Spinal cord (tissue), 10 donors: Measurements from ENCODE around the gene AGO3. TPM values are rescaled to one million over a fixed set of nuclear protein-coding genes. Genes with fewer than 3 reads are reported as not detected.
A peak's percentile ranks its signal among the peaks of the same experiment; 100 is the strongest.

Experiments
- DNase-seq, 6 donors: peaks; one replicate each; pipeline versions ENCODE4 v3.0.0 to v3.0.0-alpha.2; 2013 to 2015; ENCODE audit warnings: low spot score in 6 of 6, low read depth in 4 of 6
- H3K27ac ChIP-seq: one replicate; pipeline ENCODE4 v1.5.1; 2013; ENCODE audit warnings: low read depth, low read length, control low read depth
- H3K27me3 ChIP-seq: one replicate; pipeline ENCODE4 v1.6.1; 2013; ENCODE audit warnings: low read length; ENCODE audit not compliant: control insufficient read depth, insufficient read depth
- H3K36me3 ChIP-seq: one replicate; pipeline ENCODE4 v1.6.1; 2013; ENCODE audit warnings: low read length; ENCODE audit not compliant: control insufficient read depth, insufficient read depth
- H3K4me1 ChIP-seq: one replicate; pipeline ENCODE4 v1.6.1; 2013; ENCODE audit warnings: low read length; ENCODE audit not compliant: control insufficient read depth, insufficient read depth
- H3K4me3 ChIP-seq: one replicate; pipeline ENCODE4 v1.5.1; 2013; ENCODE audit warnings: low read depth, low read length, control low read depth
- H3K9me3 ChIP-seq: one replicate; pipeline ENCODE4 v1.6.1; 2013; ENCODE audit warnings: low read length; ENCODE audit not compliant: control insufficient read depth, insufficient read depth
- WGBS: methylation state at CpG from one replicate; pipeline ENCODE4 v1.1.5; 2013; ENCODE audit warnings: missing lambda C conversion rate; ENCODE audit not compliant: insufficient coverage; 5-methylcytosine and 5-hydroxymethylcytosine counted together
- polyA plus RNA-seq, 2 donors: library from polyadenylated mRNA; unstranded; fragments of 120-200 nt; gene quantifications; one replicate each; pipeline ENCODE4 v1.2.1, GENCODE V29; 2013; ENCODE audit not compliant: insufficient read length in 2 of 2
- total RNA-seq, 2 donors: library from RNA; depleted of rRNA in 1 of 2; stranded (reverse); fragments of 120-200 nt in 1 of 2; fragments of >200 nt in 1 of 2; gene quantifications; one replicate each; pipeline versions ENCODE4 v1.2.3 to v1.2.4, GENCODE V29; 2013 to 2014
- donor health status: healthy.

The AGO3 gene
- total and polyA plus RNA-seq, 4 donors, result 11.5 to 33.7 (median 24.3) TPM

DNA sequence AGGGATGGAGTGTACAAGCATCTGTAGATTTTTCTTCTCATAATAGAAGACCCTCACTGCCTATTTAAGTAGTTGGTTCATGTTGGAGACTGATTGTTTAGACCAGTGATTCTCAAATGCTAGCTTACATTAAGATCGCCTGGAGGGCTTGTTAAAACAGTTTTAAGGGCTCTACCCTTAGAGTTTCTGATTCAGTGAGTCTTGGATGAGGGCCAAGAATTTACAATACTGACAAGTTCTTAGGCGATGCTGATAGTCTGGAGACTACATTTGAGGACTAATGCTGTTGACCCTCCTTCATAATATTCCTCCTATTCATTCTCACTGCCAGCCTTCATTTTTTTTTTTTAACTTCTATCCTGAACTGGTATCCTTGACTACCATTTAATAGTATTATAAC is 15.2 kb upstream of the AGO3 start:
- no peaks in the 10 kb centered on the region for H3K27me3 ChIP-seq
- H3K27ac ChIP-seq, result no peak overlapping the region
- 17% methylated on average over 1 of the region's 2 CpGs for WGBS
- no peak overlapping the region for H3K4me3 ChIP-seq
- peak in 2 of 6 donors; percentile 6 to 33 for DNase-seq
- H3K36me3 ChIP-seq, result peaks cover 78% of the 10 kb centered on the region
- H3K9me3 ChIP-seq, result no peaks in the 10 kb centered on the region
- H3K4me1 ChIP-seq, result no peaks in the 10 kb centered on the region

DNA sequence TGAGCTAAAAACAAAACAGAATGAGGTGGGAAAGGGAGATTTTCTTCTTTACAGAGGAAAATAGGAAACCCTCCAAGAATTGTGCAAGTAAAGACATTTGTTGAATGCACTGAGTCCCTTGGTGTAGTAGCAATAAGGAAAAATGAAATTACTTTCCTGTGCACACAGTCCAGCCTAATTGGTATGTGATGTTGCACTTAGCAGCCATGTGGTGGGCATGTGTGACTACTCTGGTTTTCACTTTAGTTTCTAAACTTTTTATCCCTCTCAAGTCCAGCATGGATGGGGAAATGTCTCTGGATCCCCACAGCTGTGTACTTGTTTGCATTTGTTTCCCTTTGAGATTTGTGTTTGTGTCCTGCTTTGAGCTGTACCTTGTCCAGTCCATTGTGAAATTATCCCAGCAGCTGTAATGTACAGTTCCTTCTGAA is 7.1 kb upstream of the AGO3 start:
- Histone ChIP-seq H3K4me3 (no peak overlapping the region), H3K9me3 (no peaks in the 10 kb centered on the region), H3K36me3 (peaks cover 39% of the 10 kb centered on the region), H3K27ac (no peak overlapping the region), H3K4me1 (no peaks in the 10 kb centered on the region), H3K27me3 (no peaks in the 10 kb centered on the region)
- DNase-seq, result no peak

DNA sequence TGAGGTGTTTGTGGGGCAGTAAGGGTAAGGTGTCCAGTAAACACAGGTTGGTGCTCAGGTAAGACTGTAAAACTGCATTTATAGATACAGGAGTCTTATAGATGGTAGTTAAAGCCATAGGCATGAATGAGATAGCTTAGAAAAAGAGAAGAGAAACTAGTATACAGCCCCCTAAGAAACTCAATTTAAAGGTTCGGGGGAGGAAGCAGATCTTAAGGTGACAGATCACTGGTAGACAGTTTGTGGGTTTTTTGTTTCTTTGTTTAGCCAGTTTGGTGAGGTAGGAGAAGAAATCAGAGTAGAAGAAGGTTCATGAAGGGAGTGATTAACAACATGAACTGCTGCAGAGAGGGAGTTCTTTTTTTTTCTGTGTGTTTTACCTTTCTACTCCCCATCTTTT is 6.1 kb upstream of the AGO3 start:
- H3K27ac ChIP-seq, result no peak overlapping the region
- no peaks in the 10 kb centered on the region for H3K4me1 ChIP-seq
- no peaks in the 10 kb centered on the region for H3K9me3 ChIP-seq
- H3K36me3 ChIP-seq, result peaks cover 28% of the 10 kb centered on the region
- DNase-seq, result no peak
- whole genome bisulfite sequencing, result 100% methylated on average over 1 of the region's 1 CpG
- no peak overlapping the region for H3K4me3 ChIP-seq
- H3K27me3 ChIP-seq, result no peaks in the 10 kb centered on the region

DNA sequence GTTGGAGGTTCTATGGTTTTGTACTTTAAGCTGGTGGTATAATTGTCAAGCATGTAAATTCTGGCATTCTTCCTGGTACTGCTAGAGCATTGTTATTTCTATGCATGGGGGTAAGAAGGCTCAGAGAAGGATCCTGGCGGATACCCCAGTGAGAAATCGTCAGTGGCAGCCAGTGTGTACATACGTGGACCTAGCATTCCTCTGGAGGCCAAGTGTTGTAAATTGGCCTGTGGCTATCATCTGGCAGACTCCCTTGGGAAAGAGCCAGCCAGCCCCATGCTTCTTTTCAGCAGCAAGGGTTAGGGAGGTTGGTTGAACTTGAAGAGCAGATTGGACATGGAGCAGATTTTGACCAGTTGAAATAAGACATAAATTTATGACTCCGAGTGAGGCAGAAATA is 5.2 kb upstream of the AGO3 start:
- Histone ChIP-seq H3K4me3 (no peak overlapping the region), H3K27me3 (no peaks in the 10 kb centered on the region), H3K4me1 (peaks cover 4% of the 10 kb centered on the region), H3K9me3 (no peaks in the 10 kb centered on the region), H3K27ac (no peak overlapping the region), H3K36me3 (peaks cover 20% of the 10 kb centered on the region)
- no peak for DNase-seq
- WGBS, result 56% methylated on average over 4 of the region's 4 CpGs

DNA sequence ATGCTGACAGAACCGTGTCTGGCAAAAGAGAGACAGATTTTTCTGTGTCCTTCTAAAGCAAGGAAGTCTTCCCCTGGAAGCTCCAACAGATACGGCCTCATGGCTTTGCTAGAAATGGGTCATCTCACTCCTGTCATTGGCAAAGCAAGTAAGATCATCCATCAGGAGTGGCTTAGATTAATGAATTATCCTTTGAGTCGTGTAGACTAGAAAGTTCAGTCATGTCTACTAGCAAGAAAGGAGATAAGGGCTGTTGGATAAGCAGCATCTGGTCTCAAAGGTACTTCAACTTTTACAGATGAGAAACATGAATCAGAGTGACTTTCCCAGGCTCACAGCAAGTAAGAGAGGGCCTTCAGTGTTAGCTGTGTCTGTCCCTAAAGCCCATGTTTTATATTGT is 3.4 kb upstream of the AGO3 start:
- no peak for DNase-seq
- Histone ChIP-seq H3K4me3 (no peak overlapping the region), H3K4me1 (peaks cover 4% of the 10 kb centered on the region), H3K9me3 (no peaks in the 10 kb centered on the region), H3K27ac (no peak overlapping the region), H3K27me3 (no peaks in the 10 kb centered on the region), H3K36me3 (peaks cover 5% of the 10 kb centered on the region)
- 88% methylated on average over 3 of the region's 3 CpGs for WGBS

DNA sequence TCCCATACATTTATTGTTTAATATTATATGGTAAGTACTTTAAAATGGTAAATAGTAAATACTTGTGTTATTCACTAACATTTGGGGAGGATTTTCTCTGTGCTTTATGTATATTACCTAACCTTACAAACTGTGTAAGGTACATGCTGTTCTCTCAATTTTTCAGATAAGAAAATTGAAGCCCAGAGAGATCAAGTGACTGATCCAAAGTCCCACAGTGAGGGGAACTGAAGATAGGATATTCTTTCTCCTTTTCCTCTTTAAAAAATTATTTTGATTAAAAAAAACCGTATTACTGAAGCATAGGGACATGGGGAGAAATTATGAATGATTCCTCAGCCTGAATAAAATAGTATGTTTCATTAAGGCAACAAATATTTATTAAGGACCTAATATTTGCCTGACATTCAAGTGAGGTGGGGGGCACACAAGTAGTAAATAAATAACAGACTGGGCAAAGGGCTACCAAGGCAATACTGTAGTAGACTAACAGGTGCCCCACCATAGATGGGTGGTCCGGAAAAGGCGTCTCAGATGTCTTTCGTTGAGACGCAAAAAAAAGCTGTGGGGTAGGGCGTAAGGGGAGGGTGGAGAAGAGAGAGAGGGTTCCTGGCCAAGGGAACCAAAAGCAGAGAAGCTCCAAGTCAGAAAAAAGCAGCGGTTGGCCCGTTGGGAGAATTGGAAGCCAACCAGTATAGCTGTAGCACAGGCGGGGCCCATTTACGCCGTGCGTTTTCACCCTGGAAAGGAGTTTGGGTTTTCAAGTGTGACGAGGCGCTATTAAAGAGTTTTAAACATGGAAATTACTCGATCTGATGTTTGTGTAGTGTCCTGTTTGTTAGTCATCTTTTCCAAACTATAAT is 944 bp upstream of the AGO3 start:
- peak overlapping the region; percentile 90 for H3K27ac ChIP-seq
- no peaks in the 10 kb centered on the region for H3K36me3 ChIP-seq
- H3K27me3 ChIP-seq, result no peaks in the 10 kb centered on the region
- H3K4me3 ChIP-seq, result peak overlapping the region; percentile 70
- peak in 4 of 6 donors; percentile 26 to 76 (median 64) for DNase-seq
- H3K9me3 ChIP-seq, result no peaks in the 10 kb centered on the region
- H3K4me1 ChIP-seq, result peaks cover 4% of the 10 kb centered on the region
- under 1% methylated on average over 11 of the region's 15 CpGs for WGBS

DNA sequence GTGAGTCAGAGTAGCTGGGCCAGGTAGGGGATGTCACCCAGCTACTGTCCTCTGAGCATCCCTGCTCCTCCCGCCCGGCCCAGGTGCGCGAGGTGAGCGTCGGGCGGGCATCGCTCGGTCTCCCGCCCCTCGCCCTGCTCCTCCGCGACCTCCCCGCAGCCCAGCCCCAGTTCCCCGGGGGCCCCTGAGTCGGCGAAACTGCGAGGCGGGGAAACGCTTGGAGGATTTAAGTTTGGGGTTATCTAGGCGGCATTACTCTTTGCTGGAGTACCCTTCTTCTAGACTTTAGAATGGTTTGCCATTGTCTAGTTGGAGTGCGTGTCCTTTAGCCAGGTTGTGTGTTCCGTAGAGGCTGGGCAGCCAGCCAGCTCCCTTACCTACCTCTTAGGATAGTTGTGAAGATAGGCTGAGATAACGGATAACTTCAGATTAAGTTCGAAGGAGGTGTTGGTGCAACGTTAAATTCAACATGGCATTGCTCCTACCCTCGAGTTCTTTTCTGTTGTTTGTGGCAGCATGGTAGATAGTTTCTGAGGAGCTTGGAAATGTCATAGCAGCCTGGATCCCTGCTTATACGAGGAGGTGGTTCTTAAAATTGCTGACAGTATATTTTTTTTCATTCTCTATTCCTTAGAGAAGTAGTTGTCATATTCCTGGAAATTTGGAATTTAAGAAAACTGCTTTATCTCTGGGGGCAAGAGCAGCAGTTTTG is 697 bp downstream of the AGO3 start:
- peak in 2 of 6 donors; percentile 4 to 15 for DNase-seq
- Histone ChIP-seq H3K4me1 (peaks cover 8% of the 10 kb centered on the region), H3K9me3 (no peaks in the 10 kb centered on the region), H3K27ac (peak overlapping the region; percentile 82), H3K27me3 (no peaks in the 10 kb centered on the region), H3K36me3 (no peaks in the 10 kb centered on the region), H3K4me3 (peak overlapping the region; percentile 66)
- WGBS, result 0% methylated on average over 19 of the region's 28 CpGs

DNA sequence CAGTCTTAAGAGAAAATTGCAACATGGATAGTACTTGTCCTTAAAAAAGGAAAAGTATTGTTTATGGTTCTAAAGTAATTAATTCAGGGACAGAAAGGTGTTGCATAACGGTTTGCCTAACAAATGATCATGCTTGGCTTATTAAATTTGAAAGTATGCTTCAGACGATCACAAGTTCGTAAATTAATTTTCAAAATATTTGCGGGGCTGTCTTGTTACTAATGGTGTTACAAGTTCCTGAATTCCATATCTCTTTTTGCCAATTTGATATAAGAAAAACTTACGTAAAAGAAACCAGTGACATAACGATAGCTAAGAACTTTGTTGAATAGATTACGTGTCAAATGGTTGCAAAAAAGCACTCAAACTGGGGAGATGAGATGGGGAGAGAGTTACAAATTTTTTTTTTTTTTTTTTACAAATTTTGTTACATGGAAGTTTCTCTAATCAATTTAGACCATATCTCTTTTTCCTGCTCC is 1.3 kb downstream of the AGO3 start:
- Histone ChIP-seq H3K27ac (no peak overlapping the region), H3K9me3 (no peaks in the 10 kb centered on the region), H3K36me3 (no peaks in the 10 kb centered on the region), H3K27me3 (no peaks in the 10 kb centered on the region), H3K4me3 (peak overlapping the region; percentile 66), H3K4me1 (peaks cover 9% of the 10 kb centered on the region)
- WGBS, result 0% methylated on average over 1 of the region's 7 CpGs
- no peak for DNase-seq

DNA sequence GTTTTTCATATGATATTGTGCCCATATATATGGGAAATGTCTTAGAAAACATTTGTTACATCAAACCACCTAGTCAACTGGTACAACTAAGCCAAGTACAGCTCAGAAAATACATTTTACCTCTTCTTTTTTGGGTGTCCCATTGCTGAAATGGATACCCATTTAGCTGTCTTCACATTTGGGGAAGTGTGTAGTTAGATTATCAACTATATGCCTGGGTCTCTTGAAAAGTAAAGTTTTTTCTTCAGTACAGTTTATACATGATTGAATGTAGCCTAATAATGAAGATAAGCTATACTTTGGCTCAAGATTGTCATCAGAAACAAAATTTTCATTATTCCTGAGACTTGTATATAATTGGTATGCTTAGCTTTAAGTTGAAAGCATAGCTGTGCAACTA is 2.0 kb downstream of the AGO3 start:
- Histone ChIP-seq H3K4me1 (peaks cover 9% of the 10 kb centered on the region), H3K4me3 (no peak overlapping the region), H3K36me3 (no peaks in the 10 kb centered on the region), H3K27me3 (no peaks in the 10 kb centered on the region), H3K9me3 (no peaks in the 10 kb centered on the region), H3K27ac (no peak overlapping the region)
- no peak for DNase-seq
